Measurements from ENCODE around the gene PDZRN3. TPM values are rescaled to one million over a fixed set of nuclear protein-coding genes. Genes with fewer than 3 reads are reported as not detected.

PDZRN3 gene
- total RNA-seq, 2 donors from 2014 or later = 6.1 to 10.4 TPM

- WGBS, 2 experiments (ENCODE audit: insufficient coverage in 1 of 2, insufficient read length in 1 of 2) = 93% methylated on average over 4 of the region's 4 CpGs; no CpG with 5 or more reads in 1 of the 2 experiments
- Histone ChIP-seq H3K27me3 (ENCODE audit: control insufficient read depth, insufficient read depth, low read length, poor library complexity, severe bottlenecking) (no peaks in the 10 kb centered on the region), H3K9ac (ENCODE audit: extremely low read depth, low read length, poor library complexity, severe bottlenecking) (no peak overlapping the region), H3K4me3 (ENCODE audit: low read length) (no peak overlapping the region), H3K27ac (ENCODE audit: low read depth, low read length) (no peak overlapping the region), H3K9me3 (ENCODE audit: control insufficient read depth, low read length) (no peaks in the 10 kb centered on the region), H3K4me1 (ENCODE audit: control insufficient read depth, insufficient read depth, low read length) (peaks cover 20% of the 10 kb centered on the region), H3K36me3 (ENCODE audit: control insufficient read depth, insufficient read depth, low read length) (no peaks in the 10 kb centered on the region)
- H3K4me3 Mint-ChIP-seq = no peak overlapping the region
- no peaks in the 10 kb centered on the region for H3K36me3 Mint-ChIP-seq (ENCODE audit: low read depth)
- H3K27me3 Mint-ChIP-seq (ENCODE audit: insufficient read depth) = no peaks in the 10 kb centered on the region
- H3K9me3 Mint-ChIP-seq = no peaks in the 10 kb centered on the region
- H3K27ac Mint-ChIP-seq = no peak overlapping the region
- DNase-seq = no peak
- TF ChIP-seq CTCF (conservative IDR thresholded peaks at IDR 0.05) = no peak
- peaks cover 25% of the 10 kb centered on the region for H3K4me1 Mint-ChIP-seq
Measured at GRCh38 chr3:73448761-73449301, 175.9 kb downstream of the PDZRN3 start.

GRCh38 chr3:73448041-73448440 lies 176.7 kb downstream of the PDZRN3 start:
- no peaks in the 10 kb centered on the region for H3K27me3 ChIP-seq (ENCODE audit: control insufficient read depth, insufficient read depth, low read length, poor library complexity, severe bottlenecking)
- H3K4me3 Mint-ChIP-seq = no peak overlapping the region
- peaks cover 27% of the 10 kb centered on the region for H3K4me1 Mint-ChIP-seq
- 80 to 99% methylated on average over 1 to 2 of the region's 2 CpGs for WGBS, 2 experiments (ENCODE audit: insufficient coverage in 1 of 2, insufficient read length in 1 of 2)
- H3K27ac Mint-ChIP-seq = no peak overlapping the region
- H3K9me3 Mint-ChIP-seq = no peaks in the 10 kb centered on the region
- no peak overlapping the region for H3K27ac ChIP-seq (ENCODE audit: low read depth, low read length)
- H3K9ac ChIP-seq (ENCODE audit: extremely low read depth, low read length, poor library complexity, severe bottlenecking) = no peak overlapping the region
- no peak overlapping the region for H3K4me3 ChIP-seq (ENCODE audit: low read length)
- no peak for DNase-seq
- H3K9me3 ChIP-seq (ENCODE audit: control insufficient read depth, low read length) = no peaks in the 10 kb centered on the region
- TF ChIP-seq CTCF (conservative IDR thresholded peaks at IDR 0.05) = no peak
- H3K4me1 ChIP-seq (ENCODE audit: control insufficient read depth, insufficient read depth, low read length) = peaks cover 20% of the 10 kb centered on the region
- no peaks in the 10 kb centered on the region for H3K36me3 ChIP-seq (ENCODE audit: control insufficient read depth, insufficient read depth, low read length)
- no peaks in the 10 kb centered on the region for H3K27me3 Mint-ChIP-seq (ENCODE audit: insufficient read depth)
- no peaks in the 10 kb centered on the region for H3K36me3 Mint-ChIP-seq (ENCODE audit: low read depth)

DNA sequence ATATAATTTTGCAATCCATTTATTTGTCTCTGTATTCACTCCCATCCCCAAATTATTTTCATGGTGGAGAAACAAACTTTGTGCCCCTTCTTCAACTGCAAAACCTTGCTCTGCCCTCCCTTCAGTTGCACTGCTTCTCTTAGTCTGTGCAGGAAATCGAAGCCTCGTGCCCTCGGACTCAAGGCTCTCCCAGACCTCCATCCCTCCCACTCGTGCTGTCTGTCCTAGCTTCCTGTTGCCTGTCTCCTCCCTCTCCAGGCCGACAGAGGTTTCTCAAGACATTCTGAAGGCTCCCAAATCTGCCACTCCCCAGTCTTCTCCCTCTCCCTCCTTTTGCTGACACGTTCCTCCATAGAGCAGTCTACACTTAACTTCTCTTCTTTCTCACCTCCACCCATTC lies 177.6 kb downstream of the PDZRN3 start:
- H3K36me3 ChIP-seq (ENCODE audit: control insufficient read depth, insufficient read depth, low read length) = no peaks in the 10 kb centered on the region
- H3K9ac ChIP-seq (ENCODE audit: extremely low read depth, low read length, poor library complexity, severe bottlenecking) = no peak overlapping the region
- H3K36me3 Mint-ChIP-seq (ENCODE audit: low read depth) = no peaks in the 10 kb centered on the region
- H3K27me3 ChIP-seq (ENCODE audit: control insufficient read depth, insufficient read depth, low read length, poor library complexity, severe bottlenecking) = no peaks in the 10 kb centered on the region
- H3K9me3 Mint-ChIP-seq = no peaks in the 10 kb centered on the region
- no peaks in the 10 kb centered on the region for H3K9me3 ChIP-seq (ENCODE audit: control insufficient read depth, low read length)
- no peak for DNase-seq
- H3K4me1 Mint-ChIP-seq = peaks cover 30% of the 10 kb centered on the region
- 82 to 86% methylated on average over 6 of the region's 6 CpGs for WGBS, 2 experiments (ENCODE audit: insufficient coverage in 1 of 2, insufficient read length in 1 of 2)
- no peak overlapping the region for H3K4me3 Mint-ChIP-seq
- peaks cover 16% of the 10 kb centered on the region for H3K4me1 ChIP-seq (ENCODE audit: control insufficient read depth, insufficient read depth, low read length)
- no peak overlapping the region for H3K4me3 ChIP-seq (ENCODE audit: low read length)
- H3K27ac Mint-ChIP-seq = no peak overlapping the region
- no peaks in the 10 kb centered on the region for H3K27me3 Mint-ChIP-seq (ENCODE audit: insufficient read depth)
- no peak overlapping the region for H3K27ac ChIP-seq (ENCODE audit: low read depth, low read length)
- no peak for TF ChIP-seq CTCF (conservative IDR thresholded peaks at IDR 0.05)

All from endodermal cell (in vitro differentiated cells).